Suprapubic skin (tissue), 4 donors: ENCODE measurements around the gene STAC3. TPM values are rescaled to one million over a fixed set of nuclear protein-coding genes. Genes with fewer than 3 reads are reported as not detected.

Experiments
- DNase-seq, 2 donors: peaks; one replicate each; pipeline ENCODE4 v3.0.0-alpha.2; 2019; ENCODE audit warnings: low spot score in 2 of 2
- H3K27ac ChIP-seq: fragments of 200-600 bp; sonication (generic); one replicate; pipeline ENCODE4 v1.5.1; 2019
- H3K27me3 ChIP-seq: fragments of 200-600 bp; sonication (generic); one replicate; pipeline ENCODE4 v1.5.1; 2019
- H3K36me3 ChIP-seq: fragments of 200-600 bp; sonication (generic); one replicate; pipeline ENCODE4 v1.5.1; 2019
- H3K4me1 ChIP-seq: fragments of 200-600 bp; sonication (generic); one replicate; pipeline ENCODE4 v1.5.1; 2019
- H3K4me3 ChIP-seq: fragments of 200-600 bp; sonication (generic); one replicate; pipeline ENCODE4 v1.5.1; 2019; ENCODE audit warnings: mild to moderate bottlenecking
- H3K9me3 ChIP-seq: fragments of 200-600 bp; sonication (generic); one replicate; pipeline ENCODE4 v1.5.1; 2019
- CTCF ChIP-seq, 2 donors: fragments of 200-600 bp in 1 of 2; fragments of 450-650 bp in 1 of 2; sonication (generic) in 1 of 2; IDR thresholded peaks; one replicate each; pipeline ENCODE4 v1.5.1; 2016 to 2019; ENCODE audit warnings: antibody characterized with exemption in 2 of 2, mild to moderate bottlenecking in 1 of 2, moderate library complexity in 1 of 2
- EP300 ChIP-seq: sonication (generic); formaldehyde crosslinking; IDR thresholded peaks from one replicate; pipeline ENCODE4 v1.6.1; 2017; ENCODE audit warnings: antibody characterized with exemption
- POLR2A ChIP-seq, 2 donors: fragments of 450-650 bp; IDR thresholded peaks; one replicate each; pipeline ENCODE4 v1.6.1; 2017; ENCODE audit warnings: antibody characterized with exemption in 2 of 2, mild to moderate bottlenecking in 2 of 2, moderate library complexity in 2 of 2
- POLR2AphosphoS5 ChIP-seq, 3 donors: sonication (generic); formaldehyde crosslinking; IDR thresholded peaks; one replicate each; pipeline ENCODE4 v1.6.1; 2017; ENCODE audit warnings: antibody characterized with exemption in 3 of 3
- WGBS: methylation state at CpG from one replicate; pipeline ENCODE4 v1.1.5; 2018; 5-methylcytosine and 5-hydroxymethylcytosine counted together
- total RNA-seq, 4 donors: library from RNA; depleted of rRNA; stranded (reverse); fragments of >200 nt; gene quantifications; one replicate each; pipeline ENCODE4 v1.1.0, GENCODE V29; 2016

The STAC3 gene
- total RNA-seq, 4 donors from 2014 or later = 1.7 to 3.0 (median 2.1) TPM

- H3K4me3 ChIP-seq = peak overlapping the region; percentile 56
- TF ChIP-seq EP300 (no peak), POLR2AphosphoS5 (IDR thresholded peaks at IDR 0.05) (no peak), POLR2A (IDR thresholded peaks at IDR 0.05) (no peak), CTCF (IDR thresholded peaks at IDR 0.05) (no peak)
- DNase-seq = no peak
- peaks cover 51% of the 10 kb centered on the region for H3K27me3 ChIP-seq
- H3K36me3 ChIP-seq = peaks cover 22% of the 10 kb centered on the region
- peaks cover 81% of the 10 kb centered on the region for H3K4me1 ChIP-seq
- no peak overlapping the region for H3K27ac ChIP-seq
- H3K9me3 ChIP-seq = no peaks in the 10 kb centered on the region
- WGBS = 39% methylated on average over 5 of the region's 5 CpGs
Observed at GRCh38 chr12:57237596-57237931, 13.4 kb downstream of the STAC3 start.

DNA sequence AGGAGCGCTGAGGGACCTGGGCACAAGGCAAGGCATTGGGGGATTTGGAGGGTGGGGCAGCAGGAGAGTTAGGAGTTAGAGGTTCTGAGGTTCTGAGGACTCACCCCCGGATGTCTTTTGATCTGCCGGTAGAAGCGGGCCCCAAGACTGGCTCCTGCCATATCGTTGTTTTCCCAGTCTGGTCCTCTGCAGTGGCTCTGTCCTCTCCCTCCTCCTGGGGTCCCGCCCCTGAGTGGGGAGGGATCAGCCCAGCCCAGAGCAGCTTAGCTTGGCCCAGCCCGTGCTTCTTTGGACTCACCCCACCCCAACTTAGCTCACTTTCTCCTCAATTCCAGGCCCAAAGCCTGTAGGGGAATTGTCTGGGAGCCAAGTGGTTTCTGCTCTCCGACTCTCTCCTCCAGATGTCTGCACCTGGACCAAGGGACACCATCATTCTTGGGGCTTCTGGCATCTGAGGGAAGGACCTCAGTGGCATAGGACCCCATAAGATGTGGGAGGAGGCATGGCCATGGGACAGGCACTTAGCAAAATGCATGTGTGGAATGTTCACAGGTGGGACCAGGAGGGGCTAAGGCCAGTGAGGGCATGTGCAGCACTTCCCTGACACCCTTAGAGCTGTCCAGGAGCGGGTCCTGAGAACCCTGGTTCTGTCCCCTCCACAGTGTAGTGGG is 13.9 kb downstream of the STAC3 start:
- no peak for DNase-seq
- Histone ChIP-seq H3K27me3 (peaks cover 46% of the 10 kb centered on the region), H3K9me3 (no peaks in the 10 kb centered on the region), H3K4me3 (peak overlapping the region; percentile 31), H3K27ac (peak overlapping the region; percentile 28), H3K4me1 (peaks cover 76% of the 10 kb centered on the region), H3K36me3 (peaks cover 27% of the 10 kb centered on the region)
- WGBS = 29% methylated on average over 8 of the region's 9 CpGs
- no peak for TF ChIP-seq POLR2A (IDR thresholded peaks at IDR 0.05)
- no peak for TF ChIP-seq CTCF (IDR thresholded peaks at IDR 0.05)
- TF ChIP-seq EP300 = no peak
- TF ChIP-seq POLR2AphosphoS5 (IDR thresholded peaks at IDR 0.05) = no peak

GRCh38 chr12:57236201-57236924 is 14.6 kb downstream of the STAC3 start:
- H3K4me1 ChIP-seq = peaks cover 74% of the 10 kb centered on the region
- no peaks in the 10 kb centered on the region for H3K9me3 ChIP-seq
- 22% methylated on average over 20 of the region's 40 CpGs for WGBS
- peak overlapping the region; percentile 31 for H3K4me3 ChIP-seq
- TF ChIP-seq POLR2A (IDR thresholded peaks at IDR 0.05) (no peak), EP300 (no peak), POLR2AphosphoS5 (IDR thresholded peaks at IDR 0.05) (no peak), CTCF (IDR thresholded peaks at IDR 0.05) (no peak)
- DNase-seq = no peak
- peak overlapping the region; percentile 28 for H3K27ac ChIP-seq
- H3K27me3 ChIP-seq = peaks cover 39% of the 10 kb centered on the region
- peaks cover 33% of the 10 kb centered on the region for H3K36me3 ChIP-seq

GRCh38 chr12:57235728-57236131 is 15.3 kb downstream of the STAC3 start:
- Histone ChIP-seq H3K4me3 (peak overlapping the region; percentile 31), H3K27ac (no peak overlapping the region), H3K9me3 (no peaks in the 10 kb centered on the region), H3K27me3 (peaks cover 33% of the 10 kb centered on the region), H3K36me3 (peaks cover 36% of the 10 kb centered on the region), H3K4me1 (peaks cover 74% of the 10 kb centered on the region)
- WGBS = 28% methylated on average over 6 of the region's 8 CpGs
- TF ChIP-seq EP300 = no peak
- TF ChIP-seq POLR2A (IDR thresholded peaks at IDR 0.05) = no peak
- TF ChIP-seq CTCF (IDR thresholded peaks at IDR 0.05) = no peak
- no peak for TF ChIP-seq POLR2AphosphoS5 (IDR thresholded peaks at IDR 0.05)
- DNase-seq = no peak

DNA sequence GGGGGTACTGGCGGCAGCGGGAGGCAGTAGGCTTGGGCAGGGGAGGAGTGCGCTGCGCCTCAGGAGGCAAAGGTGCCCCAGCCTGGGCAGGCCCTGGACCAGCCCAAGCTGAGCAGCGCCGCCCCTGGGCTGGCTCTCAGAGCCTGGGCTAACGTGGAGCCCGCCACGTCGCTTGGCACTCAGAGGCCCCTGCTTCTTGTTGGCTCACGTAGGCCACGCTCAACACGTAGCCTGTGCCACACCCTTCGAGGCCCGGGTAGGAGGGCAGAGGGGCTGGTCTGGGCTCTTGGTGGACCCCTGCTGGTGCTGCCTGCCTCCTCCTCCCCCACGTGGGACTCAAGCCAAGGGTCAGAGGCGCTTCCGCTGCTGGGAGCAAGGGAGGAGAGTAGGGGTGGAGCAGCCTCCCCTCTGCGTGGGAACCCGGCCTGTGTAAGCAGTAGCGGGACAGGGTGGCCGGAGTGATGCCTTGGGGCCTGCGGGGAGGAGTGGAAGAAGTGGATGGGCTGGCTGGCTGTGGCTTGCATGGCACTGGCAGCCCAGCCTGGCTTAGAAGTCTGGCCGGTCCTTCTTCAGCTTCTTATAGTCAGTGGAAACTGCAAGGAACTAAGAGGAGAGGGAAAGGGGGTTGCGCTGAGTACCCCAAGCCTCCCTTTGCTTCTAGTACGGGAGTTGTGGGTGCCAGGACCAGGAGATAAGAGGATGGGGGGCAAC is 15.8 kb downstream of the STAC3 start:
- Histone ChIP-seq H3K27ac (peak overlapping the region; percentile 33), H3K4me1 (peaks cover 74% of the 10 kb centered on the region), H3K4me3 (peak overlapping the region; percentile 31), H3K36me3 (peaks cover 36% of the 10 kb centered on the region), H3K27me3 (peaks cover 27% of the 10 kb centered on the region), H3K9me3 (no peaks in the 10 kb centered on the region)
- 29% methylated on average over 26 of the region's 26 CpGs for WGBS
- no peak for TF ChIP-seq CTCF (IDR thresholded peaks at IDR 0.05)
- no peak for TF ChIP-seq EP300
- no peak for TF ChIP-seq POLR2A (IDR thresholded peaks at IDR 0.05)
- no peak for TF ChIP-seq POLR2AphosphoS5 (IDR thresholded peaks at IDR 0.05)
- DNase-seq = peak in 1 of 2 donors; percentile 74
